Cardiac septum (tissue), 1 donor: Measurements from ENCODE around the gene CENPM. TPM values are rescaled to one million over a fixed set of nuclear protein-coding genes. Genes with fewer than 3 reads are reported as not detected.

Experiments used
- DNase-seq: peaks from one replicate; pipeline ENCODE4 v3.0.0-alpha.2; 2020; ENCODE audit warnings: low spot score
- intact Hi-C: fragments of 100-400 bp; cut with DNase I; formaldehyde crosslinking; loops from one replicate; pipeline ENCODE4 v1.14.0; 2022
- total RNA-seq: library from RNA; stranded (reverse); fragmentation: NEBNext Ultra II Directional; extraction: Animal tissue kit (Norgen Biotek cat#: 25700); gene quantifications from one replicate; pipeline ENCODE4 v1.2.1, GENCODE V29; 2021
- donor health status: DM: no; HTN: no; CAD: no.

CENPM gene
- total RNA-seq, 1 donor from 2014 or later = 0.24 TPM

DNA sequence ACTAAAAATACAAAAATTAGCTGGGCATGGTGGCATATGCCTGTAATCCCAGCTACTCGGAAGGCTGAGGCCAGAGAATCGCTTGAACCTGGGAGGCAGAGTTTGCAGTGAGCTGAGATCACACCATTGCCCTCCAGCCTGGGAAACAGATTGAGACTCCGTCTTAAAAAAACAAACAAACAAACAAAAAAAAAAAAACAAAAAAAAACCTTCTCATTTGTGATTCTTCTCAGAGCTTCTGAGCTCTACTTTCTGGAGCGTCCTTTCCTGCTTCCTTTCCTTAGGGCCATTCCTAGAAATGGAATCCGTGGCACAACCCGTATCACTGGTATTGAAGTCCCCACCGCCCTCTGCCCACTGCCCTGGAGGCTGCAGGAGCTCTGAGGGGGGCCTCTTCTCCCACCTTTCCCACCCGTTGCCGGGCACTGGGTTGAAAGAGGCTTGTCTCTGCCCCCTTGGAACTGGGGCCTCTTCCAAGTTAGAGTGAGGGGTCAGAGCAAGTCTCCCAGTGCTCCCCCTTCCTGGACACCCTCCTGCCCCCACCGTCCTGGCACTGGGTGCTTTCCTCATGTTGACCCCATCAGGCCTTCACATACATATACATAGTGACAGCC is 30.1 kb downstream of the CENPM start:
- intact Hi-C loops = no loop called here
- no peak for DNase-seq

- DNase-seq = no peak
- intact Hi-C loops = no loop called here
These were observed 31.0 kb downstream of the CENPM start for GRCh38 chr22:41915786-41916493.

GRCh38 chr22:41915035-41915785 is 31.7 kb downstream of the CENPM start, which contains the start of gene SHISA8:
SHISA8 (minus strand) TSS chr22:41915074; CDS start chr22:41914667, 407 bp downstream.
- intact Hi-C loops = no loop called here
- DNase-seq = no peak

DNA sequence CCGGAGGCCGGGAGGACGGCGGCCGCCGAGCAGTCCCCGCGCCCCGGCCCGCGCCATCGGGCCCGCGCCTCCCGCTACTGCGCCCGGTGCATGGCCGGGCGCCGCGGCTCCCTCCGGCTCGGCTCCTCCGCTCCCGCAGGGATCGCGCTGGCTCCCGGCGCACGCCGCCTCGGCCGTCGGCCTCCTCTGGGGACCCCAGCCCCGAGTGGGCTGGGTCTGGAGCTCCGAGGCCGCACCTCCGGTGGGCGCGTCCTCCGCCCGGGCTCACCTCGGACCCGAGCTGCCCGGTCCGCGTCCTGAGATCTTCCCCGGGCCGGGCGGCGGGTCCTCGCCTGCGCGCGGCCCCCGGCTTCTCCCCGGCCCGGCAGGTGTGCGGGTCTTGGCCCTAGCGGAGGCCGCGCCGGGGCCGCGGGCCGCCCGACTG is 32.3 kb downstream of the CENPM start:
- DNase-seq = no peak
- intact Hi-C loops = no loop called here

- intact Hi-C loops = no loop called here
- DNase-seq = no peak
These were observed 33.0 kb downstream of the CENPM start for GRCh38 chr22:41913842-41914534.

- intact Hi-C loops = no loop called here
- DNase-seq = no peak
These were observed 33.8 kb downstream of the CENPM start for GRCh38 chr22:41913040-41913719.

DNA sequence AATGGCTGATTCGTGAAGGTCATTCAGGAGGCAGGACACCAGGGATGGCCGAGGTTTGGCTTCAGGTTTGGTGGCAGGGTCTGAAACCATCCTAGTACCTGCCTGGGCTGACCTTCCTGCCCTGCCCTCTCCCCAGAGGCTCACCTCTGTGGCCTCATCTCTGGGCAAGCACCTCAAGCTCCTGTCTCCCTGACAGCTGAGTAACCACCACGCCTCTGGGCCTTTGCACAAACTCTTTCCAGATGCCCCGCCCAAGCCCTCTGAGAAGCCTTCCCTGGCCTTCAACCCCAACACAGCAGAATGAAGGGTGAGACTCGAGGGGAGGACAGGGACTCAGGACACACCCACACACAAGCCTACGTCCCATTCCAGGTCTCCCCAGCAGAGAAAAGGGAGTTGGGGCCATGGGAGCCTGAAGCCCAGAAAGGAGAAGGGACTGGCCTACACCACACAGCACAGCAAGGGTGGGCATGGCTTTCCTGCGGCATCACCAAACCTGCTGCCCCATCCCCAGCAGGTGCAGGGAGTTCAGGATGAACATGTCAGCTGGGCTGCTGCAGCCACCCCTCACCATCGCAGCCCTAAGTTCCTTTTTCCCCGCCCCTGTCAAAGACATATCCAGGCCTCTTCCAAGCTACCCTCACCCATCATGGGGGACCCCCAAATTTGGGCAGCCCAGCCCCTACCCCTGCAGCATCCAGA is 34.5 kb downstream of the CENPM start:
- DNase-seq = no peak
- intact Hi-C loops = no loop called here

- intact Hi-C loops = no loop called here
- DNase-seq = no peak
These were observed 35.8 kb downstream of the CENPM start for GRCh38 chr22:41911001-41911611.

- intact Hi-C loops = no loop called here
- DNase-seq = no peak
These were observed 36.6 kb downstream of the CENPM start for GRCh38 chr22:41910050-41911000.

GRCh38 chr22:41909310-41910049 is 37.5 kb downstream of the CENPM start:
- intact Hi-C loops = no loop called here
- DNase-seq = no peak

DNA sequence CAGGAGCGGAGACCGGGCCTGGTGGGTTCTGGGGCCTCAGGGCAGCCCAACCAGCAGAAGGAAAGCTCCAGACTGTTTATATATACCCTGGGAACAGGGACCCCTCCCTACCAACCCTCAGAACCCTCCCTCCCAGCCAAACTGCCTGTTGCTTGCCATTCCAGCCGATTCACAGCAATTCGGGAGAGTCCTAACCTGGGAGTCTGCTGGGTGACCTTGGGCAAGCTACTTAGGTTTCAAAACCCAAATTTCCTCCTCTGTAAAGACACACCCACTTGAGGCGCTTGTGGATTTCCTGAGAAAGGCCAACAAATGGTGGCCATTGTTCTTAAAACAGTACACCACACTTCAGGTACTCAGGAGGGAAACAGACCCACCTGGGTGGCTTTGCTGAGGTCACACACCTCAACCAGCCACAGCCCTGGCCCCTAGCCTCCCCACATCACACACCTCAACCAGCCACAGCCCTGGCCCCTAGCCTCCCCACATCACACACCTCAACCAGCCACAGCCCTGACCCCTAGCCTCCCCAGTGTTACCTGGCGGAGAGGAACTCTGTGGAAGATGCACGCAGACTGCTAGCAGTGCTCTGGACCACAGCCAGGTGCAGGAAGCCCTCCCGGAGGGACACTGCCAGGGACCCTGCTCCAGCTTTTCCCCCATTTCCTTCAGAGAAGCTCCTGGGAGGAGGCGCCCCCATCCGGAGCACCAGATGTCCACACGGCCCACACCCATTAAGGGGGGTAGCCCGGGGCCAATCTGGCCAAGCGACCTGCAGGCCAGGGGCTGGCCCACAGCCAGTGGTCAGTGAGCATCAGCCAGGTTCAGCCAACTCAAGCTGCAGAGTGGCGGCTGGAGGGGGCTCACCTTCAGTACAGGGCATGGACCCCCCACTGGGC is 38.3 kb downstream of the CENPM start:
- intact Hi-C loops = no loop called here
- no peak for DNase-seq

GRCh38 chr22:41907436-41908401 is 39.2 kb downstream of the CENPM start:
- DNase-seq = no peak

GRCh38 chr22:41906822-41907221 is 40.1 kb downstream of the CENPM start:
- intact Hi-C loops = no loop called here
- DNase-seq = no peak

More at GRCh38 chr22:41907436-41908401, 39.2 kb downstream of the CENPM start:
- intact Hi-C loops = no loop called here

- intact Hi-C loops = no loop called here
- DNase-seq = no peak
These were observed 41.3 kb downstream of the CENPM start for GRCh38 chr22:41905411-41906202.
